Caco-2 (cell line): ENCODE measurements around the gene GRIN2B. TPM values are rescaled to one million over a fixed set of nuclear protein-coding genes. Genes with fewer than 3 reads are reported as not detected.

Source experiments
- Bru-seq: library from RNA; stranded (reverse); fragments of 400-500 nt; gene quantifications from one replicate; lab custom pipeline; 2021; lab: Mats Ljungman, UMichigan
- BruChase-seq, 2 experiments: library from RNA; stranded (reverse); fragments of 400-500 nt; gene quantifications; one replicate each; lab custom pipeline; 2021; lab: Mats Ljungman, UMichigan
- BruUV-seq: library from RNA; stranded (reverse); fragments of 400-500 nt; replicated peaks from 2 replicates; lab custom pipeline; 2021; lab: Mats Ljungman, UMichigan
- CTCF ChIA-PET: fragments of 300-600 bp; sonication (Branson Sonifier 250); formaldehyde crosslinking; loops from one replicate; lab custom pipeline; 2022; ENCODE audit warnings: antibody characterized with exemption; lab: Charles Lee
- POLR2A ChIA-PET: fragments of 300-600 bp; sonication (Branson Sonifier 250); formaldehyde crosslinking; loops from one replicate; lab custom pipeline; 2022; ENCODE audit warnings: antibody characterized with exemption; lab: Charles Lee
- DNase-seq, 2 experiments: peaks; one replicate each; pipeline versions ENCODE4 v3.0.0 to v3.0.0-alpha.2; 2020 to 2022
- H3K27me3 ChIP-seq: replicated peaks from 2 replicates; pipeline ENCODE4 v1.6.0; 2011; ENCODE audit warnings: low read length; ENCODE audit not compliant: control insufficient read depth, insufficient read depth
- H3K36me3 ChIP-seq: 2 replicates; pipeline ENCODE4 v1.5.1; 2011; ENCODE audit warnings: low read length; ENCODE audit not compliant: control insufficient read depth, insufficient read depth
- H3K4me1 ChIP-seq: fragments of 250-450 bp; sonication (Bioruptor Pico); 2 replicates; pipeline ENCODE4 v1.5.1; 2020; ENCODE audit warnings: mild to moderate bottlenecking
- H3K4me3 ChIP-seq: 2 replicates; pipeline ENCODE4 v1.5.1; 2011; ENCODE audit warnings: low read depth, mild to moderate bottlenecking, control low read depth, low read length
- H3K9me3 ChIP-seq: fragments of 250-450 bp; sonication (Bioruptor Pico); 2 replicates; pipeline ENCODE4 v1.5.1; 2020; ENCODE audit warnings: mild to moderate bottlenecking, moderate library complexity
- H3K27ac Mint-ChIP-seq: one replicate; pipeline ENCODE4 v1.8.0; 2022; ENCODE audit warnings: mixed read lengths; ENCODE audit not compliant: unreplicated experiment
- H3K27me3 Mint-ChIP-seq: one replicate; pipeline ENCODE4 v1.8.0; 2022; ENCODE audit warnings: mixed read lengths; ENCODE audit not compliant: insufficient read depth, unreplicated experiment
- H3K36me3 Mint-ChIP-seq: one replicate; pipeline ENCODE4 v1.8.0; 2022; ENCODE audit warnings: mild to moderate bottlenecking, mixed read lengths; ENCODE audit not compliant: insufficient read depth, unreplicated experiment
- H3K4me1 Mint-ChIP-seq: one replicate; pipeline ENCODE4 v1.8.0; 2022; ENCODE audit warnings: low read depth, mixed read lengths; ENCODE audit not compliant: unreplicated experiment
- H3K4me3 Mint-ChIP-seq: one replicate; pipeline ENCODE4 v1.8.0; 2022; ENCODE audit warnings: mild to moderate bottlenecking, moderate library complexity, mixed read lengths; ENCODE audit not compliant: unreplicated experiment
- H3K9me3 Mint-ChIP-seq: one replicate; pipeline ENCODE4 v1.8.0; 2022; ENCODE audit warnings: mixed read lengths; ENCODE audit not compliant: unreplicated experiment
- CTCF ChIP-seq, 2 experiments: fragments of 200-600 bp in 1 of 2; IDR thresholded peaks; 1 replicate in 1 of 2; 2 replicates in 1 of 2; pipeline versions ENCODE4 v1.5.1 to v1.8.0; 2011 to 2022; ENCODE audit warnings: antibody characterized with exemption in 1 of 2, control low read depth in 1 of 2, inconsistent platforms in 1 of 2, low read depth in 1 of 2, low read length in 1 of 2, mild to moderate bottlenecking in 1 of 2, moderate library complexity in 1 of 2; ENCODE audit not compliant: insufficient read depth in 1 of 2, severe bottlenecking in 1 of 2, unreplicated experiment in 1 of 2
- intact Hi-C: fragments of 100-400 bp; cut with micrococcal nuclease; formaldehyde crosslinking; loops from one replicate; pipeline ENCODE4 v1.10.0; 2022; ENCODE audit not compliant: unreplicated experiment
- long read RNA-seq: library from polyadenylated mRNA; stranded (forward); transcript quantifications from one replicate; pipeline ENCODE4 v2.0.0, GENCODE V29; 2022
- total RNA-seq: library from RNA; stranded (reverse); gene quantifications from 2 replicates; pipeline ENCODE4 v1.2.3, GENCODE V29; 2022

The GRIN2B gene
- total RNA-seq (23.4 and 24.4 TPM in 2 replicates), Bru-seq, nascent RNA (percentile 81 among the genes with signal in this experiment), BruChase-seq, experiment 1, labeled RNA remaining after a 2-hour chase (percentile 70 among the genes with signal in this experiment), BruChase-seq, experiment 2, labeled RNA remaining after a 6-hour chase (percentile 61 among the genes with signal in this experiment)
- long read RNA-seq, partial matches to known transcripts: 0 of 4 reads
- long read RNA-seq, other reads (novel, unspliced or antisense): 4 of 4 reads

GRCh38 chr12:13981296-13981962 lies at the start of gene GRIN2B:
GRIN2B (minus strand) TSS chr12:13981602; CDS start chr12:13866208, 115,394 bp downstream.
- no peak for TF ChIP-seq CTCF (IDR thresholded peaks at IDR 0.05; ENCODE audit: insufficient read depth in 1 of 2, low read depth in 1 of 2, low read length in 1 of 2, severe bottlenecking in 1 of 2, unreplicated experiment in 1 of 2)
- Mint-ChIP-seq H3K4me1 (peaks cover 16% of the 10 kb centered on the region), H3K27me3 (no peaks in the 10 kb centered on the region), H3K4me3 (peak within 1 kb of the TSS; percentile 98), H3K9me3 (no peaks in the 10 kb centered on the region), H3K27ac (peak within 1 kb of the TSS; percentile 82), H3K36me3 (peaks cover 22% of the 10 kb centered on the region)
- Histone ChIP-seq H3K4me3 (peak within 1 kb of the TSS; percentile 91), H3K27me3 (no peaks in the 10 kb centered on the region), H3K36me3 (no peaks in the 10 kb centered on the region), H3K4me1 (peaks cover 1% of the 10 kb centered on the region), H3K9me3 (no peaks in the 10 kb centered on the region)
- ChIA-PET CTCF (interaction anchor here (0.6 to 2.0 kb wide), 28 partner anchors 9 to 1288 kb away, joined by 3 to 56 read pairs (median 5); no protein-coding TSS in a partner anchor), POLR2A (interaction anchor here (0.6 to 1.0 kb wide), 2 partner anchors 31 to 127 kb away, joined by 3 to 4 read pairs; no protein-coding TSS in a partner anchor)
- DNase-seq: peak; percentile 51 to 52
- intact Hi-C loops: loop anchor here (1.0 to 5.0 kb wide), 4 partner anchors 94 to 724 kb away; no protein-coding TSS in a partner anchor
- no TSS peak for BruUV-seq

- H3K27me3 ChIP-seq: no peaks in the 10 kb centered on the region
- H3K4me1 ChIP-seq: no peaks in the 10 kb centered on the region
- Mint-ChIP-seq H3K4me1 (no peaks in the 10 kb centered on the region), H3K27me3 (no peaks in the 10 kb centered on the region), H3K36me3 (no peaks in the 10 kb centered on the region), H3K27ac (no peak overlapping the region), H3K9me3 (peaks cover 4% of the 10 kb centered on the region), H3K4me3 (no peak overlapping the region)
- intact Hi-C loops: no loop called here
- ChIA-PET CTCF (no interaction called here), POLR2A (no interaction called here)
- no peak for DNase-seq
- H3K4me3 ChIP-seq: no peak overlapping the region
- TF ChIP-seq CTCF (IDR thresholded peaks at IDR 0.05; ENCODE audit: insufficient read depth in 1 of 2, low read depth in 1 of 2, low read length in 1 of 2, severe bottlenecking in 1 of 2, unreplicated experiment in 1 of 2): no peak
- H3K36me3 ChIP-seq: no peaks in the 10 kb centered on the region
- BruUV-seq: no TSS peak
- peaks cover 4% of the 10 kb centered on the region; the same call in 1 of the 2 replicates for H3K9me3 ChIP-seq
Measured at GRCh38 chr12:14026537-14026936, 45.1 kb upstream of the GRIN2B start.

GRCh38 chr12:14024591-14024990 lies 43.2 kb upstream of the GRIN2B start:
- H3K4me1 Mint-ChIP-seq: no peaks in the 10 kb centered on the region
- Histone ChIP-seq H3K27me3 (no peaks in the 10 kb centered on the region), H3K36me3 (no peaks in the 10 kb centered on the region), H3K4me3 (no peak overlapping the region), H3K9me3 (no peaks in the 10 kb centered on the region; the same call in 1 of the 2 replicates), H3K4me1 (no peaks in the 10 kb centered on the region)
- no TSS peak for BruUV-seq
- H3K9me3 Mint-ChIP-seq: no peaks in the 10 kb centered on the region
- H3K27me3 Mint-ChIP-seq: no peaks in the 10 kb centered on the region
- no peak for DNase-seq
- intact Hi-C loops: no loop called here
- CTCF ChIA-PET: no interaction called here
- POLR2A ChIA-PET: no interaction called here
- no peak overlapping the region for H3K27ac Mint-ChIP-seq
- H3K36me3 Mint-ChIP-seq: no peaks in the 10 kb centered on the region
- H3K4me3 Mint-ChIP-seq: no peak overlapping the region
- no peak for TF ChIP-seq CTCF (IDR thresholded peaks at IDR 0.05; ENCODE audit: insufficient read depth in 1 of 2, low read depth in 1 of 2, low read length in 1 of 2, severe bottlenecking in 1 of 2, unreplicated experiment in 1 of 2)
